ENCODE measurements around the gene DRP2.
"Not testable (repeated sequence)": the region's sequence is repeated elsewhere in the genome, so short reads cannot be mapped to it uniquely, and the experiment has no call there.

DRP2 gene

DNA sequence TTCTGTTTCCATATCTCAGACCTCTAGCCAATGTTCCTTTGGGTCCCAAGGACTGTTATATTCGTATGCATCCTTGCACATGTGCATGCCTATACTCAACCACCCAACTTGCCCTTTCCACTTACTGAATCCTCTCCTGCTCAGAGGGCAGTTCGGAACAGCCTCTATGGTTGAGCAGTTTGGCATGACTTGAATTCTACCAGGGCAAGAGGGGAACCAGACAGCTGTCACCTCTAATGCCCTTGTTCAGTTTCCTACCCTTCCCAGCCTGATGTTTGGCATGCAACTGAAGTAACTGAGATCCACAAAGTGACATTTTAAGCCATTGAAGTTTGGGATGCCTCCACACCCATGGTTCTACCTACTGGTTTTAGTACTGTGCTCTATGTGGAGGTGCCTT lies 17.5 kb downstream of the DRP2 start:
- DNase-seq = no peak

DNA sequence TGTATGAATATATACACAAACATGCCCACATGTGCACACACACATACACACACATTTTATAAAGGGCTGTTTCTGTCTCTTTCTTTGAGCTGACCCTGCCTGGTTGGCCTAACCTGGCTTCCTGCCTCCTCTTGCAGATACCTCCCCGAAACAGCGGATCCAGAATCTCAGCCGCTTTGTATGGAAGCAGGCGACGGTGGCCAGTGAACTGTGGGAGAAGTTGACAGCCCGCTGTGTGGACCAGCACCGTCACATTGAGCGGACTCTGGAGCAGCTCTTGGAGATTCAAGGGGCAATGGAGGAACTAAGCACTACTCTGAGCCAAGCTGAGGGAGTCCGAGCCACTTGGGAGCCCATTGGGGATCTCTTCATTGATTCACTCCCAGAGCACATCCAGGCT lies 21.9 kb downstream of the DRP2 start:
- DNase-seq = no peak

GRCh38 chrX:101252634-101253033 lies 33.0 kb downstream of the DRP2 start:
- DNase-seq = no peak

DNA sequence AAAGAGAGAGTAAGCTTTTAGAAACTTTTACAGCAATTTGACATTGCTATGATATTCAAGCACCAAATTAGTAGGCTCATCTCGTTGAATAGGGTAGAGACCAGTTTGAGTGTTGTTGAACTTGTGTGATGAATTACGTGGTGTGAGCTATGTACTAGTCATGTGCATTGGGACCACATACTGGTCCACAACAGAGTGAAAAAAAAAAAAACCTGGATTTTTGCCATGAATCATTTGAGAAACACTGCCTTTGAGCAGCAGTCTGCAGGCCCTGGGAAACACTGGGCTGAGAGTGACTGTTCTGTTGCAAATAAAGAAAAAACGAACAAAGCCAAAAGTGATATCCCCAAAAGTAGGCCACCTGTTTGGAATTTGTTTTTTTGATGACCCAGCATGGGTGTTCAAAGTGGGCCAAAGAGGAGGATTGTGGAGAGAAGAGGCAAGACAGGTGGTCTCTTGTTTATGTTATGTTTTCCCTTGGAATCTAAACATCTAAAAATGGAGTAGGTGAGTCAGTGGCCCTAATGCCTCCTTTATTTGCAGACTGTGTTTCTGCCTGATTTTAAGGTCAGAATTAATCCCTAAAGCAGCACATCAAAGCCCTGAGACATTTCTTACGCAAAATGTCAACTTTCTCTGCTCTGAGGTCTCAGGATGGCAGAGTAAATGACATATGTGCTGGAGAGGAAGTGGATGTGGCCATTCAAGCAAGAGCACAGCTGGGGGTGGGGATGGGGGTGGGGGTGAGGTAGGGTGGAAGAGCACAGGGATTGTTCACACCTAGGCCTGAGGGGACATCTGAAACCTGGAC lies 38.1 kb downstream of the DRP2 start:
- DNase-seq = no peak

DNA sequence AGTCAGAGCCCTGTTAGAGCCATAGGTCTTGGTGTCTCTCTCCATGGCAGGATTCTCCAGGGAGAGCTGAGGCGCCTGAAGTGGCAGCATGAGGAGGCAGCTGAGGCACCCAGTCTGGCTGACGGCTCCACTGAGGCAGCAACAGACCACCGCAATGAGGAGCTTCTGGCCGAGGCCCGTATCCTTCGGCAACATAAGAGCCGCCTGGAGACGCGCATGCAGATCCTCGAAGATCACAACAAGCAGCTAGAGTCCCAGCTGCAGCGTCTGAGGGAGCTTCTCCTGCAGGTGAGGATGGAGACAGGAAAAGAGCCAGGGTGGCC lies 38.6 kb downstream of the DRP2 start:
- no peak for DNase-seq

- no peak for DNase-seq
These were observed 40.8 kb downstream of the DRP2 start for GRCh38 chrX:101260435-101260834.

DNA sequence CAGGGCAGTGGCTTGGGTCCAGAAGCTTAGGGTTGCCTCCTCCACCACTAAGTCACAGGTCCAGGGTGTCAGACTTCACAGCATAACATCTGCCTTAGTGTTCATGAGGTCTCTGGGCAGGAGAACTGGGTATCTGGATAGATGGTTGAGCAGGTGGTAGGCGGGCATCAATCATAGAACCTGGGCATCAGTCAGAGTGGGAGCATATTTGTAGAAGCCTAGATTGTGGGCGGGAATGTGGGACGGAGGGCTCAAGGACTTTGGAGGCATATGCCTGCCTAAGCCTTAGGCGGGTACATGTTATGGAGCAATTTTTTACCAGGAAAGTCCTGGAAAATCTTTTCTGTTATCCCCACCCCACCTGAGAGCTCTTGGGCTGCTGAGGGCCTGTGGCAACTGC lies 43.0 kb downstream of the DRP2 start:
- DNase-seq = no peak

DNA sequence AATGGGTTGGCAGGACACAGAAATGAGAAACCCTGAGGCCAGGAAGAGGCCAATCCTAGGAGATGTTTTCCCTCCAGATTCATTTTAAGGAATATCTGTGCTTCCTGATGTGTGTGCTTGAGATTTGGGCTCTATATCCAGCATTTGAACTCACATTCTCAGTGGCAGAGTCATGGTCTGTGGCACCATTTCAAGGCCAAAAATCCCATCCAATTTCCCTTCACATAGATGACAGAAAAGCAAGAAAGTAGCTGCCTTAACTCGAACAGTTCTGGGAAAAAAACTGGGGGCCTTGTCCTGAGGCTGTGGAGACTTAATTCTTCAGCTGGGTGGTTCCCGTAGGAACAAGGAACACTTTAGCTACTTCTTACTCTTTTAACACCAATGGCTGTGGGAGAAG lies 44.2 kb downstream of the DRP2 start:
- DNase-seq = no peak

GRCh38 chrX:101265869-101266428 lies 46.4 kb downstream of the DRP2 start:
- DNase-seq = no peak

DNA sequence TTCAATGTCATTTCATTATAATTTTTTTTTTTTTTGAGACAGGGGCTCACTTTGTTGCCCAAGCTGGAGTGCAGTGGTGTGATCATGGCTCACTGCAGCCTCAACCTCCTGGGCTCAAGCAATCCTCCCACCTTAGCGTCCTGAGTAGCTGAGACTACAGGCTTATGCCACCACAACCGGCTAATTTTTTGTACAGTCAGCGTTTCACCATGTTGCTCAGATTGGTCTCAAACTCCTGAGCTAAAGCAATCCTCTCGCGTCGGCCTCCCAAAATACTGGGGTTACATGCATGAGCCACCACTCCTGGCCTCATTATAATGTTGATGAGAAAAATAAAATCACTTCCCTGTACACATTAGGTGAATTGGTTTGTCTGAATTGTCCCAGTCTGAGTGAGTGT lies 54.6 kb downstream of the DRP2 start:
- no peak for DNase-seq

GRCh38 chrX:101276238-101276637 lies 56.7 kb downstream of the DRP2 start:
- DNase-seq = no peak

GRCh38 chrX:101287402-101287801 lies 67.8 kb downstream of the DRP2 start:
- DNase-seq = peak; percentile 51

DNA sequence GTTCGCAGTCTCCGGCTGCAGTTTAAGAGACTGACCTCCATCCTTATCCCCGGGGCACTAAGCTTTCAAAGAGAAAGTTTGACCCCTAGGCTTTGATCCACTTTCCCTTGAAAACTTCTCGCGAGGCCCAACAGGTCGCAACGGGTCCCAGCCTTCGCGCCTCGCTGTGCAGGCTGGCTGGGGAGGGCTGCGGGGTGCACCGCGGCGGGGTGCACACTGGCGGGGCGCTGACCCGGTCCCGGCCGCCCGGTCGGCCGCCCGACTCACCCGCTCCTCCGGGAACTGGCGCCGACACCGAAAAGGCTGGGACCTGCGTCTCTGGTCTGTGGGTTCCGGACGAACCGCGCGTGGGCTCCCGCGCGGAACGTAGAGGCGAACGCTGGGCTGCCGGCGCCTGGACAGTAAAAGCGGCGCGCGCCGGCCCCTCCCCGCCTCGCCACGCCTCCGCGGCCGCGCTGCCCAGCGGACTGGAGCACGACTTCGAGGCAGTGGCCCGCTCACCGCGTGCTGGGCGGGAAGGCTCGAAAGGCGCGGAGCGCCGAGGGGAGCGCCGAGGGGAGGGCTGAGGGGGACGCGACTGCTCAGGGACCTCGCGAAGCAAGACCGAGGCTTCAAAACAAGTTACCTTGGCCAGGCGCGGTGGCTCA lies 71.5 kb downstream of the DRP2 start, which contains the start of gene TAF7L:
Gene TAF7L, minus strand, starts transcription at position 378 of the 647 bp plus-strand sequence. CDS start 3,791 bp downstream, outside the sequence.
- DNase-seq = no peak

DNA sequence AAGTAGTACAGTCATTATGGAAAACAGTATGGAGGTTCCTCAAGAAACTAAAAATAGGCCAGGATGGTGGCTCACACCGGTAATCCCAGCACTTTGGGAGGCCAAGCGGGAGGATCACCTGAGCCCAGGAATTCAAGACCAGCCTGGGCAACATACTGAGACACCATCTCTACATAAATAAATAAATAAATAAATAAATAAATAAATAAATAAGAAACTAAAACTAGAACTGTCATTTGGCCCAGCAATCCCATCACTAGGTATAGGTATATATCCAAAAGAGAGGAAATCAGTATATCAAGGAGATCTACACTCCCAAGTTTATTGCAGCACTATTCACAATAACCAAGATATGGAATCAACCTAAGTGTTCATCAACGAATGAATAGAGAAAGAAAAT lies 76.0 kb downstream of the DRP2 start:
- DNase-seq = not testable (repeated sequence)

DNA sequence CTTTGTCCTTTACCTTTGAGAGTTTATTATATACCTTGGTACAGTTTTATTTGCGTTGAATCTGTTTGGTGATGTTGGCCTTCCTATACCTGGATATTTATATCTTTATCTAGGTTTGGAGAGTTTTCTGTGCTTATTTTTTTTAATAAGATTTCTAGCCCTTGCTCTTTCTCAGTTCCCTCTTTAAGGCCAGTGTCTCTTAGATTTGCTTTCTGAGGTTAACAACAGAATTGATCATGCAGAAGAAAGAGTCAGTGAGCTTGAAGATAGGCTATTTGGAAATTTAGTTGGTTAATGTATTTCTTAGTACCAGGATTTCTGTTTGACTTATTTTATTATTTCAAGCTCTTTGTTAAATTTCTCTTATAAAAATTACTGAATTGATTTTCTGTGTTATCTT lies 84.2 kb downstream of the DRP2 start:
- DNase-seq = no peak

All from activated CD4-positive, alpha-beta T cell treated with anti-CD3 and anti-CD28 coated beads, Interleukin-2, Interleukin-6, amounts not matched to agents 100 ng/mL and 50 ng/mL, durations not matched to agents 16 hours and 8 hours (primary cell).